Central memory CD8-positive, alpha-beta T cell (primary cell): Measurements from ENCODE around the gene RNF126.
"Not testable (repeated sequence)": the region's sequence is repeated elsewhere in the genome, so short reads cannot be mapped to it uniquely, and the experiment has no call there.

Experiments used
- ATAC-seq: fragments of 150-1000 bp; cut with Tn5 transposase; replicated peaks from 2 replicates; pipeline ENCODE4 v1.10.0; 2022; ENCODE audit warnings: mild to moderate bottlenecking, moderate FRiP score, moderate number of reproducible peaks; ENCODE audit not compliant: poor library complexity, severe bottlenecking; ENCODE audit errors: extremely low read depth
- DNase-seq, 2 donors: peaks; one replicate each; pipeline ENCODE4 v3.0.0; 2021; ENCODE audit warnings: low spot score in 2 of 2
- H3K27ac Mint-ChIP-seq: one replicate; pipeline ENCODE4 v1.8.0; 2022; ENCODE audit warnings: low read depth, mild to moderate bottlenecking, moderate library complexity, mixed read lengths
- H3K27me3 Mint-ChIP-seq: one replicate; pipeline ENCODE4 v1.8.0; 2022; ENCODE audit warnings: mixed read lengths
- H3K36me3 Mint-ChIP-seq: one replicate; pipeline ENCODE4 v1.8.0; 2022; ENCODE audit warnings: mild to moderate bottlenecking, moderate library complexity, mixed read lengths; ENCODE audit not compliant: insufficient read depth
- H3K4me1 Mint-ChIP-seq: one replicate; pipeline ENCODE4 v1.8.0; 2022; ENCODE audit warnings: mixed read lengths
- H3K4me3 Mint-ChIP-seq: one replicate; pipeline ENCODE4 v1.8.0; 2022; ENCODE audit warnings: mild to moderate bottlenecking, moderate library complexity, mixed read lengths
- H3K9me3 Mint-ChIP-seq: one replicate; pipeline ENCODE4 v1.8.0; 2022; ENCODE audit warnings: mixed read lengths

Gene RNF126

DNA sequence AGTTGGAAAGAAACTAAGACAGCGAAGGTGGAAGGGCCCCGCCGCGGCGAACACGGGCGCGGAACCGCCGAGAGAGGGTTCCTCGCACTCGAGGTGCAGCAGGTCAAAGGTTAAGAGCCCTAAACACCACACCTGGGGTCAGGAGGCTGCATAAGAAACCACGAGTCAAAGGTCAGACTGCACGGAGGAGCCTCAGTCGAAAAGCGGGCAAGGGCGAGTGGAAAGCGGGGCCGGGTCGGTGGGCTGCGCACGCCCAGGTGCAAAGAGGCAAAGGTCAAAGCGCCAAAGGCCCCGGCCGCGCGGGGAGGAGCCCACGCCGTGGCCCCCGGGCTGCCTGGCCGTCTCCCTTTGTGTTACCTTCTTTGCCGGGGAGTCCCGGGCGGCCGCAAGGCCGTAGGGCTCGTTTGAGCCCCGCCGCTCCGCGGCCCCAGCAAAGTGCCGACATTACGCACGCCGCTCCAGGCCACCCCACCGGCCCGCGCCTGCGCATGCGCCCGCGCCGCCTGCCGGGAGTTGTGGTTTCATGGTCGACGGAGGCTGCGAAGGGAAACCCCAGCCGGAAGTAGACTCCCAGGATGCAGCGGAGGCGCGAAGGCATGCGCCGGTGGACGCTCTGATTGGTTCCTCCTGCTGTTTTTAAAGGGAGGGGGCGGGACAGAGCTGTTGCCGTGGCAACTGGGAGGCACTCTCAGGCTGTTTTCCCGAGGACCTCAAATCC lies 29.8 kb downstream of the RNF126 start, which contains the start of gene POLRMT:
TSS of gene POLRMT (minus strand) at position 470 of the 718 bp plus-strand sequence. CDS start at position 445, 25 bp downstream.
- peak within 1 kb of the TSS; percentile 95 for H3K4me3 Mint-ChIP-seq
- no peaks in the 10 kb centered on the region for H3K9me3 Mint-ChIP-seq
- H3K4me1 Mint-ChIP-seq: peaks cover 43% of the 10 kb centered on the region
- H3K36me3 Mint-ChIP-seq: peaks cover 36% of the 10 kb centered on the region
- peak within 1 kb of the TSS; percentile 97 for H3K27ac Mint-ChIP-seq
- no peaks in the 10 kb centered on the region for H3K27me3 Mint-ChIP-seq
- ATAC-seq (peak; percentile 95), DNase-seq (peak; percentile 80 to 92)

DNA sequence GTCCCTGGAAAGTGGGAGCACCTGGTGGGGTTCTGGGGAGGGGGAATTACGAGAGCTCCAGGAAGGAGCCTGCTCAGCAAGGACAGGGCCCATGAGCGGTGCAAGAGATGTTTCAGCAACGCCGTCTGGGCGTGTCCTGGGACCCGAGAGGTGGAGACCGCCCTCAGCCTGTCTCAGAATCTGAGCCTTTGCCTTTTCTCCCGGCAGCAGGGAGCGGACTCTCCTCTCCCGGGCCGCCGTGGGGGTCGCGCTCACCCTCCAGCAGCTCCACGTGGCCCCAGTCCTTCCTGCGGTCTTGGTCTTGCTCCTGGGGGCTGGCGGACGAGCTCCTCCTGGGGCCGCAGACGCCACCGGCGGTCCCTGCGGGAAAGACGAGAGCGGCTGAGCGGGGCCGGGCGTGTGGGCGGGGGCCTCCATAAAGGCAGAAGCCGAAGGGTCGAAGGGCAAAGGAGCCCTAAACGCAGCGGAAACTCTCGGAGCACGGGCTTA lies 30.4 kb downstream of the RNF126 start:
- Mint-ChIP-seq H3K4me1 (peaks cover 43% of the 10 kb centered on the region), H3K27me3 (no peaks in the 10 kb centered on the region), H3K9me3 (no peaks in the 10 kb centered on the region), H3K27ac (peak overlapping the region; percentile 97), H3K4me3 (peak overlapping the region; percentile 95), H3K36me3 (peaks cover 38% of the 10 kb centered on the region)
- DNase-seq (no peak), ATAC-seq (no peak)

DNA sequence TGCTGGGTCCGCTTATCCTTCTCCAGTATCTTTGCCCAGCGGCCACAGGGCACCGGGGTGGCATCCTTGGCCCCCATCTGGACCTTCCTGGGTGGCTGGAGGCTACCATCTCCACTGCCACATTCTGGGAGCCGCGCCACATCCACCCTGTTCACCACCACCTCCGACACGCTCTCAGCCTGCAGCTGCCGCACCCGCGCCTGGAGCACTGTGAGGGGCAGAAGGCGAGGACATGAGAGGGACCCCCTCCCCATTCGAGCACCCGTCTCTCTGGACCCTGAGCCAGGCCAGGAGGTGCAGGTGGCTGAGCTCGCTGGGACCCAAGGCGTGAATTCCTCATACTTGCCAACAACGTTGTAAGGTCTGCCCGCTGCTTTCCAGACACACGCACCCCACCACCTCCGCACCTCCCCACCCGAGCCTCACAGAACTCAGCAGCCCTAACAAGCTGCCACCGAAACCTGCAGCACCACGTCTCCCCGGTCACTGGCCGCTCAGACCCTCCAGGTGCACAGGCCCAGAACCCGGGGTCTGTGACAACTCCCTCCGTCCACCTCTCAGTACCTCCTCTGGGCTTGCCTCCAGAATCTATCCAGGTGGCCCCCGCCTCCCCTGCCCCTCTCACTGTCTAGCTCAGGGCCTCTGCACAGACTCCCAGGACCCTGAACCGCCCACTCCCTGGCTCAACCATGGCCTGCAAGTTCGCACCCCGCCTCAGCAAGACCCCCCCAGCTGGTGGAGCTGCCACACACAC lies 32.9 kb downstream of the RNF126 start:
- Mint-ChIP-seq H3K9me3 (no peaks in the 10 kb centered on the region), H3K4me1 (peaks cover 39% of the 10 kb centered on the region), H3K36me3 (peaks cover 45% of the 10 kb centered on the region), H3K4me3 (no peak overlapping the region), H3K27ac (no peak overlapping the region), H3K27me3 (no peaks in the 10 kb centered on the region)
- ATAC-seq: no peak
- DNase-seq: no peak

GRCh38 chr19:629515-629914 lies 33.5 kb downstream of the RNF126 start:
- not testable (repeated sequence) for ATAC-seq, DNase-seq, H3K4me3 Mint-ChIP-seq, H3K27me3 Mint-ChIP-seq, H3K9me3 Mint-ChIP-seq, H3K27ac Mint-ChIP-seq
- Mint-ChIP-seq H3K36me3 (peaks cover 45% of the 10 kb centered on the region), H3K4me1 (peaks cover 39% of the 10 kb centered on the region)

- ATAC-seq (no peak), DNase-seq (no peak)
- peaks cover 29% of the 10 kb centered on the region for H3K4me1 Mint-ChIP-seq
- no peak overlapping the region for H3K27ac Mint-ChIP-seq
- H3K36me3 Mint-ChIP-seq: peaks cover 39% of the 10 kb centered on the region
- H3K9me3 Mint-ChIP-seq: no peaks in the 10 kb centered on the region
- no peaks in the 10 kb centered on the region for H3K27me3 Mint-ChIP-seq
- no peak overlapping the region for H3K4me3 Mint-ChIP-seq
These were observed 34.8 kb downstream of the RNF126 start for GRCh38 chr19:628168-628567.

- H3K4me3 Mint-ChIP-seq, DNase-seq, H3K9me3 Mint-ChIP-seq, H3K27ac Mint-ChIP-seq, ATAC-seq, H3K27me3 Mint-ChIP-seq: not testable (repeated sequence)
- peaks cover 17% of the 10 kb centered on the region for H3K4me1 Mint-ChIP-seq
- H3K36me3 Mint-ChIP-seq: peaks cover 31% of the 10 kb centered on the region
These were observed 36.4 kb downstream of the RNF126 start for GRCh38 chr19:626566-626965.

DNA sequence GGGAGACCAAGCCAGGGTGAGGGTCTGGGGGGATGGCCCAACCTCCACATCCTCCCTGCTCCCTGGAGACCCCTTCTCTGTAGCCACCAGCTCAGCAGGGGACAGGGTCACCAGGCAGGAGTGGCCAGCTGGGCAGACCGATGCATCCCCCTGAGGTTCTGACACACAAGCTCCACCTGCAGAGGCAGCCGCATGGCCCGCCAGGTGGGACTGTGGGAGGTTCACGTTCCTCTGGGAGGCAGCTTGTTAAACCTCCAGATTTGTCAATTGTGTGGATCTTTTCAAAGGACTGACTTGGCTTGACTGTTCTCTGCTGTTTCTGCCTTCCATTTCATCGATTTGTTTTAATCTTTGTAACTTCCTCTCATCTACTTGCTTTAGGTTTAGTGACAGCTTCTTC lies 37.8 kb downstream of the RNF126 start:
- peaks cover 28% of the 10 kb centered on the region for H3K36me3 Mint-ChIP-seq
- ATAC-seq (no peak), DNase-seq (no peak)
- peaks cover 11% of the 10 kb centered on the region for H3K4me1 Mint-ChIP-seq
- H3K27me3 Mint-ChIP-seq: no peaks in the 10 kb centered on the region
- no peak overlapping the region for H3K27ac Mint-ChIP-seq
- H3K4me3 Mint-ChIP-seq: no peak overlapping the region
- no peaks in the 10 kb centered on the region for H3K9me3 Mint-ChIP-seq

- Mint-ChIP-seq H3K9me3 (no peaks in the 10 kb centered on the region), H3K27me3 (no peaks in the 10 kb centered on the region), H3K27ac (no peak overlapping the region), H3K36me3 (peaks cover 27% of the 10 kb centered on the region), H3K4me1 (peaks cover 6% of the 10 kb centered on the region), H3K4me3 (no peak overlapping the region)
- ATAC-seq (no peak), DNase-seq (no peak)
These were observed 38.4 kb downstream of the RNF126 start for GRCh38 chr19:624433-625109.

DNA sequence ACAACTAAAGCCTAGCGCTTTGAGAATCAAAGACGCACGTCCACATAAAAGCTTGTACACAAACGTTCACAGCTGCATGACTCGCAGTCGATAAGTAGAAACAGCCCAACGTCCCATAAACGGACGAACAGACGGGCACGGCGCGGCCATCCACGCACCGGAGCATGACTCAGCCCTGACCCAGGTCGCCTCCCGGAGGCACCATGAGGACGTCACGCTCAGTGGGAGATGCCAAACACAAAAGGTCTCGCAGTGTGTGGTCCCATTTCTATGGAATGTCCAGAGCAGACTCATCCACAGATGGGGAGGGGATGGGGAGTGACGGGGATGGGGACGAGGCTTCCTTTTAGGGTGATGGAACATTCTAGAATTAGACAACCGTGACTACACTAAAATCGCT lies 39.0 kb downstream of the RNF126 start:
- Mint-ChIP-seq H3K4me1 (peaks cover 4% of the 10 kb centered on the region), H3K27ac (no peak overlapping the region), H3K4me3 (no peak overlapping the region), H3K36me3 (peaks cover 25% of the 10 kb centered on the region), H3K27me3 (no peaks in the 10 kb centered on the region), H3K9me3 (no peaks in the 10 kb centered on the region)
- no peak for ATAC-seq
- no peak for DNase-seq

DNA sequence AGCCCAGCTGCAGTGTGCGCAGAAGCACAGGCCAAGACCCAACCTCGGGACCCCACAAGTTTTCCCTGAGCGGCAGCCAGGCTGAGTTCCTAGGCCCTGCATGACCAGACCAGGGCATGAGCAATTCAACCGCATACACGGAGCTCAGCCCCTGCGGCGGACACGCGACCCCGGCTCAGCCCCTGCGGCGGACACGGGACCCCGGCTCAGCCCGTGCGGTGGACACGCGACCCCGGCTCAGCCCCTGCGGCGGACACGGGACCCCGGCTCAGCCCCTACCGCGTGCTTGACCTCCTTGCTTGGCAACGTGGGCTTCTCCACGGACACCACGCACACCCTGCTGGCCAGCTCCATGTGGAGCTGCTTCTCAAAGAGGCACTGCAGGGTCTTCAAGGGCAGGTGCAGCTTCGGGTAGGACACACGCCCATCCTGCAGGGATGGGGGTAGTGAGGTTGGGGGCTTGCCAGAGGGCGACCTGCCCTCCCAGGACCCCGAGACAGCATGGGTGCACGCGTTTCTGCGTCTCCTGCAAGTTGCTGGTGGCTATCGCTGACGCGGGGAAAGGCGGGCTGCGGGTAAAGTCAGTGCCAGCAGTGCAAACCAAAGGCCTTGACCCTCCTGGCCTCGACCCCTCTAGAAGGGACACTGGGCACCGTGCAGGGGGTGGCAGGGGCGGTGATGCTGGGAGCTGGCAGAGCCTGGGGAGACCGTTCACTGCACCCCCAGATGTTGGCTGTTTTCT lies 39.7 kb downstream of the RNF126 start:
- no peak overlapping the region for H3K27ac Mint-ChIP-seq
- H3K9me3 Mint-ChIP-seq: no peaks in the 10 kb centered on the region
- H3K36me3 Mint-ChIP-seq: peaks cover 23% of the 10 kb centered on the region
- DNase-seq: no peak
- no peaks in the 10 kb centered on the region for H3K4me1 Mint-ChIP-seq
- H3K4me3 Mint-ChIP-seq: no peak overlapping the region
- H3K27me3 Mint-ChIP-seq: no peaks in the 10 kb centered on the region
- ATAC-seq: no peak

DNA sequence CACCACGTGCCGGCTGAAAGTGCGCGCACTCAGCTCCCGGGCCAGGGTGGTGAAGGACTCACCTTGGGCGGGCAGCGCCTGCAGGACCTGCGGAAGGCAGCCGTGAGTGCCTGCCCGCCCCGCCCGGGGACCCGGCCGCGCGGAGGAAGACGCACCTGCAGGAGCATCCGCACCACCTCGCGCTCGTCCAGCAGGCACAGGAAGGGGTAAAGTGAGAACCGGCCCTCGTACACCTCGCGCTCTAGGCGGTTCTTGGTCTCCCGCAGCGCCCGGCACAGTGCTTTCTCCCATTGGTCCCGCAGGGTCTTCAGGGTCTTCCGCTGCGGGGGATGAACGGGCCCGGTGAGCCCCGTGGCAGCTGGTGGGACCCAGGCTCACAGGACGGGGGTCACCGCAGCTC lies 40.3 kb downstream of the RNF126 start:
- no peak for DNase-seq
- H3K9me3 Mint-ChIP-seq: no peaks in the 10 kb centered on the region
- peaks cover 25% of the 10 kb centered on the region for H3K36me3 Mint-ChIP-seq
- no peaks in the 10 kb centered on the region for H3K27me3 Mint-ChIP-seq
- no peak overlapping the region for H3K4me3 Mint-ChIP-seq
- no peak overlapping the region for H3K27ac Mint-ChIP-seq
- no peak for ATAC-seq
- H3K4me1 Mint-ChIP-seq: no peaks in the 10 kb centered on the region

DNA sequence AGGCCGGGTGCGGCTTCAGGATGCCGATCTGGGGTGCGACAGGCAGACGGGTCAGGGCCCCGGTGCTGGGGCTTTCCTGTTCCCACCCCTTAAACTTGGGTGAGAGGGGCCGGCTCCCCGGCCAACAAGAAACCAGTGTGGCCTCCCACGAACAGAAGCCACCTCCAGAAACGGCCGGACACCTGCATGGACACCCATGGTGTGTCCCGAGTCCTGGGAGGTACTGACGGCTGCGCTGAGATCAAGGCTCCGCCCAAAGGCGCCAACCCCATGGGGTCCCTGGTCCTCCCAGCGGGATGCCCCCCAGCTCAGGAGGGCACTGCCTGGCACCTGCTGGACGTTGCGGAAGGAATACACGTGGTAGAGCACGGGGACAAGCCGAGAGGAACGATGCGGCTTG lies 41.2 kb downstream of the RNF126 start:
- ATAC-seq (no peak), DNase-seq (no peak)
- peaks cover 21% of the 10 kb centered on the region for H3K36me3 Mint-ChIP-seq
- H3K27ac Mint-ChIP-seq: no peak overlapping the region
- H3K9me3 Mint-ChIP-seq: no peaks in the 10 kb centered on the region
- no peak overlapping the region for H3K4me3 Mint-ChIP-seq
- H3K4me1 Mint-ChIP-seq: no peaks in the 10 kb centered on the region
- H3K27me3 Mint-ChIP-seq: no peaks in the 10 kb centered on the region
